Psoas muscle (tissue), 8 donors: ENCODE data around the gene NDUFA5. TPM values are rescaled to one million over a fixed set of nuclear protein-coding genes. Genes with fewer than 3 reads are reported as not detected.
"Not testable (repeated sequence)": the region's sequence is repeated elsewhere in the genome, so short reads cannot be mapped to it uniquely, and the experiment has no call there.

Experiments
- ATAC-seq, 4 donors: fragments of 200-7000 bp; cut with Tn5 transposase; one replicate each; pipeline ENCODE4 v1.9.1; 2020; ENCODE audit warnings: moderate library complexity in 3 of 4, mild to moderate bottlenecking in 2 of 4
- DNase-seq, 2 donors: peaks; one replicate each; pipeline ENCODE4 v3.0.0-alpha.2; 2020
- H3K27ac ChIP-seq: fragments of 200-600 bp; one replicate; pipeline ENCODE4 v1.8.0; 2022
- H3K27me3 ChIP-seq, 3 donors: fragments of 200-600 bp in 1 of 3; one replicate each; pipeline versions ENCODE4 v1.6.1 to v1.8.0; 2013 to 2022; ENCODE audit warnings: low read length in 2 of 3, mild to moderate bottlenecking in 2 of 3, moderate library complexity in 1 of 3; ENCODE audit not compliant: insufficient read depth in 3 of 3
- H3K36me3 ChIP-seq, 2 donors: fragments of 200-600 bp in 1 of 2; one replicate each; pipeline versions ENCODE4 v1.6.1 to v1.8.0; 2013 to 2022; ENCODE audit warnings: low read depth in 1 of 2, mild to moderate bottlenecking in 1 of 2, moderate library complexity in 1 of 2; ENCODE audit not compliant: insufficient read depth in 1 of 2
- H3K4me1 ChIP-seq: fragments of 200-600 bp; one replicate; pipeline ENCODE4 v1.8.0; 2022
- H3K4me3 ChIP-seq: fragments of 200-600 bp; one replicate; pipeline ENCODE4 v1.8.0; 2022; ENCODE audit warnings: mild to moderate bottlenecking
- H3K9me3 ChIP-seq: fragments of 200-600 bp; one replicate; pipeline ENCODE4 v1.8.0; 2022
- CTCF ChIP-seq: fragments of 200-600 bp; IDR thresholded peaks from one replicate; pipeline ENCODE4 v1.8.0; 2022; ENCODE audit warnings: antibody characterized with exemption
- WGBS, 3 donors: extraction: QIAGEN DNeasy Blood & Tissue Kit; methylation state at CpG; one replicate each; pipeline versions ENCODE4 v1.1.6 to v1.1.7; 2013; 5-methylcytosine and 5-hydroxymethylcytosine counted together
- intact Hi-C, 2 donors: fragments of 100-400 bp; cut with DNase I; formaldehyde crosslinking; loops; one replicate each; pipeline versions ENCODE4 v1.11.0 to v1.14.2; 2022
- polyA plus RNA-seq, 3 donors: library from polyadenylated mRNA; stranded (reverse); fragments of 200-250 nt; gene quantifications; one replicate each; pipeline ENCODE4 v1.2.3, GENCODE V29; 2013
- total RNA-seq, 4 donors: library from RNA; stranded (reverse); fragmentation: NEBNext Ultra II Directional in 2 of 4; extraction: Animal tissue kit (Norgen Biotek cat#: 25700) in 2 of 4; gene quantifications; one replicate each; pipeline versions ENCODE4 v1.2.1 to v1.2.4, GENCODE V29; 2021 to 2023
- donor health status: healthy with polysubstance abuse.
- donor health status: DM: no; HTN: no; CAD: no; lungs with moderate emphysema.
- donor health status: Bipolar disorder and iron deficiency.
- donor health status: healthy.
- donor health status: DM: yes; HTN: yes; CAD: no.
- donor health status: DM: no; HTN: no; CAD: no.
- donor health status: DM: no; HTN: no; CAD: no.
- donor health status: DM: yes; HTN: yes; CAD: no.

NDUFA5 gene
- total and polyA plus RNA-seq, 7 donors: 99.2 to 234 (median 183) TPM

DNA sequence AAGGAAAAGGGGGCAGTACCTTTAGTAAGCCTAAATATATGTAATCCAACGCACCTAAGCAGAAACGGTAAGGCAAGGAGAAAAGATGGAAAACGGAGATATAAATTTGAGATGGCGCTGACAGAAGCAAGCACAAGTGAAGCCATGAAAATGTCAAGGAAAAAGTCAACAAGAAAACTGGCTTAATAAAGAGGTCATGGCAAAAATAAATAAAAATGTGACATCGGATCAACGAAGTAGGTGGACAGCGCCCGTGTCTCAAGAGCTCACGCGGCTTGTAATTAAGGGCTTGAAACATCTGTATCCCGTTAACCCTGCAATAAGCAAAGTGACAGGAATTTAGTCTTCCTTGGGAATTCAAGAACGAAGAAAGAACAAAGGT is 611 bp downstream of the NDUFA5 start:
- Histone ChIP-seq H3K9me3 (no peaks in the 10 kb centered on the region), H3K36me3 (peaks cover 2 to 32% of the 10 kb centered on the region in 2 donors), H3K27ac (peak overlapping the region; percentile 96), H3K27me3 (no peaks in the 10 kb centered on the region), H3K4me3 (peak overlapping the region; percentile 96), H3K4me1 (peaks cover 38% of the 10 kb centered on the region)
- no peak for TF ChIP-seq CTCF
- ATAC-seq (peak in 3 of 4 donors; percentile 13 to 45 (median 29)), DNase-seq (no peak)
- WGBS, 3 donors: 1% methylated on average over 12 of the region's 12 CpGs
- intact Hi-C loops: no loop called here

DNA sequence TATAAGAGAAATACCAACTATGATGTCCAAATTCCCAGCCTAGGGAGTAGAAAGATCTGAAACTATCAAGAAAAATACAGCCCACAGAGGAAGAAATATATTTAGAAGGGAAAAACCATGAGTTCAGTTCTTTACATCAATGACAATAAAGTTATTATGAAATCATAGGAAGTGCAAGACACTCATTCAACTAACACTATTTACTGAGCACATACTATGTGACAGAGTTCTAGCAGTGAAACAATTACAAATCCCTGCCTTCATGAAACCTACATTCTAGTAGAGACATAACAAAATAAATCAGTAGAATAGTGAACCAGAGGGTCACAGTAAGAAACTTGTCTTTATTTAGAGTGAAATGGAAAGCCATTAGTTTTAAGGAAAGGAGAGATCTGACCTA is 2.1 kb downstream of the NDUFA5 start:
- Histone ChIP-seq H3K27ac (no peak overlapping the region), H3K4me1 (peaks cover 38% of the 10 kb centered on the region), H3K27me3 (no peaks in the 10 kb centered on the region), H3K9me3 (no peaks in the 10 kb centered on the region), H3K36me3 (peaks cover 2 to 32% of the 10 kb centered on the region in 2 donors), H3K4me3 (peak overlapping the region; percentile 96)
- DNase-seq: no peak
- TF ChIP-seq CTCF: no peak
- intact Hi-C loops: no loop called here
- ATAC-seq: no peak

GRCh38 chr7:123553159-123553558 is 4.5 kb downstream of the NDUFA5 start:
- Histone ChIP-seq H3K9me3 (no peaks in the 10 kb centered on the region), H3K27ac (no peak overlapping the region), H3K4me3 (no peak overlapping the region), H3K27me3 (no peaks in the 10 kb centered on the region), H3K4me1 (peaks cover 43% of the 10 kb centered on the region), H3K36me3 (peaks cover 2 to 53% of the 10 kb centered on the region in 2 donors)
- no peak for TF ChIP-seq CTCF
- no peak for DNase-seq
- no peak for ATAC-seq
- intact Hi-C loops: no loop called here
- 85 to 88% (median 88%) methylated on average over 3 of the region's 3 CpGs for WGBS, 3 donors

DNA sequence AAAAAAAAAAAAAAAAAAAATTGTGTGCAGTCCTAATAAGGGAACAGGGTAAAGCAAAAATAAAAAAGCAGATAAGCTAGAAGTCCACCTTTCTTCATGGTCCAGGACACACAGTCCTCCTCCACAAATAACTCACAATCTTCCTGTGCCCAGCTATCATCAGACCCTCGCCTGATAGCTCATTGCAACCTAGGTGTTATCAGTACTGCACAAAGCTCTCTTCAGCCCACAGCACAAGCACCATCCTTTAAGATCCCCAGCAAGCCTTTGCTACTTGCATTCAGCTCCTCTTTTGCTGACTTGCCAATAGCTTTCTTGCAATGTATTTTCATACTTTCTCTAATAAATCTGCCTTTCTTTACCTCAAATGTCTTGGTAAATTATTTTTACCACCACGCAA is 5.0 kb downstream of the NDUFA5 start:
- no peaks in the 10 kb centered on the region for H3K9me3 ChIP-seq

GRCh38 chr7:123552134-123552533 is 5.5 kb downstream of the NDUFA5 start:
- H3K4me3 ChIP-seq, ATAC-seq, intact Hi-C loops, H3K27ac ChIP-seq, H3K27me3 ChIP-seq, H3K9me3 ChIP-seq, DNase-seq: not testable (repeated sequence)
- Histone ChIP-seq H3K4me1 (peaks cover 52% of the 10 kb centered on the region), H3K36me3 (peaks cover 2 to 58% of the 10 kb centered on the region in 2 donors)

More for the DNA sequence above, 5.0 kb downstream of the NDUFA5 start:
- H3K27ac ChIP-seq: no peak overlapping the region
- peaks cover 48% of the 10 kb centered on the region for H3K4me1 ChIP-seq
- TF ChIP-seq CTCF: no peak
- no peak overlapping the region for H3K4me3 ChIP-seq
- no peak for ATAC-seq
- 98% methylated on average over 2 of the region's 2 CpGs for WGBS, 3 donors
- no peak for DNase-seq
- H3K36me3 ChIP-seq: peaks cover 2 to 58% of the 10 kb centered on the region in 2 donors
- intact Hi-C loops: no loop called here
- no peaks in the 10 kb centered on the region for H3K27me3 ChIP-seq
